DMS79 treated with DMSO at 0.1 percent for 48 hours (cell line): ENCODE measurements around the gene KCNJ2.

ENCODE experiments used
- DNase-seq: peaks from one replicate; lab custom pipeline; 2025; lab: John Stamatoyannopoulos, UW

Gene KCNJ2

GRCh38 chr17:70159980-70160379 lies 9.4 kb upstream of the KCNJ2 start:
- DNase-seq = no peak

GRCh38 chr17:70161519-70161918 lies 7.8 kb upstream of the KCNJ2 start:
- no peak for DNase-seq

- no peak for DNase-seq
Observed at GRCh38 chr17:70165383-70165782, 3.9 kb upstream of the KCNJ2 start.

- no peak for DNase-seq
Observed at GRCh38 chr17:70166615-70167014, 2.7 kb upstream of the KCNJ2 start.

GRCh38 chr17:70168044-70168976 lies 1.0 kb upstream of the KCNJ2 start:
- no peak for DNase-seq

- no peak for DNase-seq
Observed at GRCh38 chr17:70169709-70170597, 621 bp downstream of the KCNJ2 start.

- no peak for DNase-seq
Observed at GRCh38 chr17:70171159-70171558, 1.8 kb downstream of the KCNJ2 start.

GRCh38 chr17:70172449-70172848 lies 3.1 kb downstream of the KCNJ2 start:
- DNase-seq = no peak

GRCh38 chr17:70172923-70173322 lies 3.6 kb downstream of the KCNJ2 start:
- no peak for DNase-seq

- no peak for DNase-seq
Observed at GRCh38 chr17:70173681-70174080, 4.3 kb downstream of the KCNJ2 start.

- DNase-seq = no peak
Observed at GRCh38 chr17:70181376-70181775, 12.0 kb downstream of the KCNJ2 start.

- DNase-seq = no peak
Observed at GRCh38 chr17:70181866-70182265, 12.5 kb downstream of the KCNJ2 start.

- no peak for DNase-seq
Observed at GRCh38 chr17:70183508-70183907, 14.2 kb downstream of the KCNJ2 start.

- no peak for DNase-seq
Observed at GRCh38 chr17:70184207-70184606, 14.9 kb downstream of the KCNJ2 start.

GRCh38 chr17:70184770-70185169 lies 15.4 kb downstream of the KCNJ2 start:
- no peak for DNase-seq

- no peak for DNase-seq
Observed at GRCh38 chr17:70185285-70185684, 16.0 kb downstream of the KCNJ2 start.

GRCh38 chr17:70187383-70187782 lies 18.1 kb downstream of the KCNJ2 start:
- no peak for DNase-seq

GRCh38 chr17:70190959-70191805 lies 21.9 kb downstream of the KCNJ2 start:
- no peak for DNase-seq

GRCh38 chr17:70195091-70195490 lies 25.8 kb downstream of the KCNJ2 start:
- DNase-seq = no peak

GRCh38 chr17:70201872-70202419 lies 32.6 kb downstream of the KCNJ2 start:
- no peak for DNase-seq

- DNase-seq = no peak
Observed at GRCh38 chr17:70202840-70203239, 33.5 kb downstream of the KCNJ2 start.

- no peak for DNase-seq
Observed at GRCh38 chr17:70204431-70204830, 35.1 kb downstream of the KCNJ2 start.
